Mucosa of descending colon (tissue), 3 donors: ENCODE results near the gene PRM3. TPM values are rescaled to one million over a fixed set of nuclear protein-coding genes. Genes with fewer than 3 reads are reported as not detected.

Source experiments
- ATAC-seq: fragments of 200-7000 bp; cut with Tn5 transposase; one replicate; pipeline ENCODE4 v1.9.1; 2020; ENCODE audit warnings: mild to moderate bottlenecking, moderate library complexity
- DNase-seq, 3 donors: peaks; one replicate each; pipeline ENCODE4 v3.0.0-alpha.2; 2020
- H3K36me3 ChIP-seq: fragments of 200-600 bp; one replicate; pipeline ENCODE4 v1.8.0; 2021; ENCODE audit warnings: low read depth, mild to moderate bottlenecking
- H3K4me1 ChIP-seq: fragments of 200-600 bp; one replicate; pipeline ENCODE4 v1.8.0; 2021; ENCODE audit warnings: low read depth, mild to moderate bottlenecking
- H3K4me3 ChIP-seq: fragments of 200-600 bp; one replicate; pipeline ENCODE4 v1.8.0; 2021; ENCODE audit warnings: mild to moderate bottlenecking
- H3K9me3 ChIP-seq: fragments of 200-600 bp; one replicate; pipeline ENCODE4 v1.8.0; 2021; ENCODE audit warnings: mild to moderate bottlenecking
- CTCF ChIP-seq: fragments of 200-600 bp; IDR thresholded peaks from one replicate; pipeline ENCODE4 v1.8.0; 2022; ENCODE audit warnings: antibody characterized with exemption, mild to moderate bottlenecking
- intact Hi-C, 2 donors: fragments of 100-400 bp; cut with DNase I in 1 of 2; cut with micrococcal nuclease in 1 of 2; formaldehyde crosslinking; loops; one replicate each; pipeline versions ENCODE4 v1.11.0 to v1.11.1; 2022; cut with DNase I, micrococcal nuclease
- total RNA-seq, 3 donors: library from RNA; stranded (reverse); fragmentation: NEBNext Ultra II Directional in 2 of 3; extraction: Animal tissue kit (Norgen Biotek cat#: 25700) in 2 of 3; gene quantifications; one replicate each; pipeline versions ENCODE4 v1.2.1 to v1.2.4, GENCODE V29; 2021 to 2023
- donor health status: DM: no; HTN: no; CAD: no; lungs with moderate emphysema.
- donor health status: DM: no; HTN: no; CAD: no.
- donor health status: DM: no; HTN: yes; CAD: no.

The PRM3 gene
- total RNA-seq, 3 donors from 2014 or later, result not detected

DNA sequence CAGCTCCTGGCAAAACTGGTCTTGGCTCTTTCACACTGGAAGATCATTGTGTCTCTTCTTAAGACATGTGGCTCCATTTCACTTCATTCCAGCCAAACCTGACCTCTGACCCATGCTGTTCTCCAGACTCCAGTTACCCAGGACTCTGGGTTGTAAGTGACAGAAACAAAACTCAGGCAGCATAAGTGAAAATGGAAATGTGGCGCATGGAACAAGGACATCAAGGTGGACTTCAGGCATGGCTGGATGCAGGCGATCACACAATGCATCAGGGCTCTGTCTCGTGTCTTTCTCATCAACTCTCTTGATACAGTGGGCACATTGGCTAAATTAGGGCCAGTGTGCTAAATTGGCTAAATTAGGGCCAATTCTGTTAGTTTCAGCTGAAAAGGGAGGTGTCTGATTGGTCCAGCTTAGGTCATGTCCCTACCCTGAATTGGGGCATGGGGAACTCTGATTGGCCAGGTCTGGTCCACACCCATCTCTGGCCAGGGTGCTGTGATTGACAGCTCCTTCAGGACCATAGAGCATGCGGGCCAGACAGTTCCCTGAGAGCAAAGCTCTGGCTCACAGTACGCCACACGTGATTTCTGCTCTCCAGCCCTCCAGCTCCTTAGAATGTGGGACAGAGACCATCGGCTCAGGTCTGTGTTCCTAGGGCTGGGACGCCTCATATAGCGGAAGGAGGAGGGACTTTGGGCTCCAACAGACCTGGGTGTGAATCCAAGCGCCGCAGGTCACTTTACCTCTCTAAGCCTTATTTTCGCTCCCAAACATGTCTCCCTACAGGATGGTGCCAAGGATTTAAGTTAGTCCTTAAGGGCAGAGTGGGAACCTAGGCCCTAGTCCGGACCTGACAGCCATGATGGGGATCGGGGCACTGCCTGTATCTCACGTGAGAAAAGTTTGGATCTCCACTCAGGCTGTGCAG is 34.9 kb downstream of the PRM3 start:
- no peak for ATAC-seq
- Histone ChIP-seq H3K36me3 (no peaks in the 10 kb centered on the region), H3K4me1 (peaks cover 3% of the 10 kb centered on the region), H3K9me3 (no peaks in the 10 kb centered on the region), H3K4me3 (no peak overlapping the region)
- no peak for DNase-seq
- intact Hi-C loops, result no loop called here
- no peak for TF ChIP-seq CTCF

DNA sequence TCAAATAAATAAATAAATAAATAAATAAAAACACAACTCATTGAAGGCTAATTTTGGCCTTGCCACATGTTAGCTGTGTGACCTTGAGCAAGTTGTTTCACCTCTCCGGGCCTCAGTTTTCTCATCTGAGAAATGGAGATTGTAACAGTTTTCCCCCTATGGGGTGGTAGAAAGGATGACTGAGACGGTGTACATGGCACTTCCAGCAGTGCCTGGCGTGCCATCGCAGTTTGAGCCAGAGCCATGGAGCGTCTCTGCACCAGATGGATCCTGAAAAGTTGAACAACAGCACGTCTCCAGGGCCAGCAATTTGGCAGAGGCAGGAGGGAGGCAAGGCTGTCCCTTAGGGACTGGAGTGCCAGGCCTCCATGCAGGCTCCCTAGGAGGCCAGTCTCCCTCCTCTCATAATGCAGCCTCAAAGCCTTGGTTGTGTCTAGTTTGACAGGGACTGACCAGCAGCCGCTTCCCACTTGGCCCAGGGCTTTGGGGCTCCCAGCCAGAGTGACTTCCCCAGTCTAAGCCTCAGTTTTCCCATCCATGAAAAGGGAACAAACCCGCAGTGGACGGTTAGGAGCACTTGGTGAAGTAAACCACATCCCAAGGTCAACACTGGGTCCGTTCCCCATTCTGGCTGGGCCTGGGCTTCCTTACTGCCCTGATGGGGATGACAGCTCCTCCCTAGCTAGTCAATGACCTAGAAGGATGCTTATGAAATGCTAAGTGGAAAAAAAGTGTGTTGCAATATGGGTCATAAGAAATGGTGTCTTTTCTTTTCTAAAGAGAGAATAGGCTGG is 36.8 kb downstream of the PRM3 start:
- ATAC-seq, result no peak
- no peak for DNase-seq
- TF ChIP-seq CTCF, result no peak
- intact Hi-C loops, result no loop called here
- Histone ChIP-seq H3K36me3 (no peaks in the 10 kb centered on the region), H3K4me3 (no peak overlapping the region), H3K9me3 (no peaks in the 10 kb centered on the region), H3K4me1 (peaks cover 3% of the 10 kb centered on the region)

GRCh38 chr16:11235703-11235991 is 37.8 kb downstream of the PRM3 start:
- Histone ChIP-seq H3K4me1 (peaks cover 3% of the 10 kb centered on the region), H3K36me3 (no peaks in the 10 kb centered on the region), H3K4me3 (no peak overlapping the region), H3K9me3 (no peaks in the 10 kb centered on the region)
- peak; percentile 86 for ATAC-seq
- intact Hi-C loops, result no loop called here
- peak; percentile 61 to 70 (median 70) for DNase-seq
- TF ChIP-seq CTCF, result no peak

DNA sequence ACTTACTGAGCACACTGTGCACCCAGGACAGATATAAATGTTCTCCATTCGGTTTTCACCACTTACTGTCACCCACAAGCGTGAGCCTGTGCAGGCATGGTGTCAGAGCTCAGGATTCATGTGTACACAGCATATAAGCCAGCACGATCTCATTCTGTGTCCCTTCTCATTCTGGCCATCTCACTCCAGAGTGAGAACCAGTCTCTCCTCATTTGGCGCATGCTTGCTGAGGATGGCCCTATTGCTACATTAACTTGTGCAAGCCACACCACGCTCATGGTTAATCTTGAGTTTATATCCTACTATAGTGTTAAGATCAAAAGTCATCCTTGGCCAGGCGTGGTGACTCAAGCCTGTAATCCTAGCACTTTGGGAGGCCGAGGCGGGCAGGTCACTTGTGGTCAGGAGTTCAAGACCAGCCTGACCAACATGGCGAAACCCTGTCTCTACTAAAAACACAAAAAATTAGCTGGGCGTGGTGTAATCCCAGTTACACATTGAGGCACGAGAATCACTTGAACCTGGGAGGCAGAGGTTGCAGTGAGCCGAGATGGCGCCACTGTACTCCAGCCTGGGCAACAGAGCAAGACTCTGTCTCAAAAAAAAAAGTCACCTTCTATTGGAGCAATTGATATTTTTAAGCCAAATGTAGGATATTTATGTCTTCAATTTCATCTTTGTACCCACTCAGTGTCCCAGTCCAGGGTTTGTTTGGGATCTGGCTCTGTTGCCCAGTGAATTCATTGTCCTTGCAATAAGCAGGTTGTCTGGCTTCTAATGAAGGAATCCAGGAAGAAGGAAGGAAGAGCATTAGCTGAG is 38.3 kb downstream of the PRM3 start:
- ATAC-seq, result no peak
- no peaks in the 10 kb centered on the region for H3K36me3 ChIP-seq
- TF ChIP-seq CTCF, result no peak
- no peaks in the 10 kb centered on the region for H3K9me3 ChIP-seq
- intact Hi-C loops, result no loop called here
- DNase-seq, result no peak
- peaks cover 3% of the 10 kb centered on the region for H3K4me1 ChIP-seq
- no peak overlapping the region for H3K4me3 ChIP-seq

GRCh38 chr16:11233727-11234376 is 39.6 kb downstream of the PRM3 start:
- intact Hi-C loops, result no loop called here
- ATAC-seq (no peak), DNase-seq (no peak)
- no peaks in the 10 kb centered on the region for H3K36me3 ChIP-seq
- TF ChIP-seq CTCF, result no peak
- H3K4me3 ChIP-seq, result no peak overlapping the region
- H3K4me1 ChIP-seq, result peaks cover 6% of the 10 kb centered on the region
- no peaks in the 10 kb centered on the region for H3K9me3 ChIP-seq
